ENCODE measurements around the gene TNS3.

The TNS3 gene

GRCh38 chr7:47465191-47465590 lies 116.7 kb downstream of the TNS3 start:
- no peak for DNase-seq

GRCh38 chr7:47464266-47464665 lies 117.6 kb downstream of the TNS3 start:
- no peak for DNase-seq

- DNase-seq: no peak
Observed at GRCh38 chr7:47461746-47462145, 120.2 kb downstream of the TNS3 start.

- no peak for DNase-seq
Observed at GRCh38 chr7:47461161-47461560, 120.8 kb downstream of the TNS3 start.

- peak; percentile 96 for DNase-seq
Observed at GRCh38 chr7:47460251-47460989, 121.5 kb downstream of the TNS3 start.

- no peak for DNase-seq
Observed at GRCh38 chr7:47458486-47458885, 123.4 kb downstream of the TNS3 start.

GRCh38 chr7:47458057-47458456 lies 123.9 kb downstream of the TNS3 start:
- peak; percentile 84 for DNase-seq

GRCh38 chr7:47456210-47456955 lies 125.5 kb downstream of the TNS3 start:
- DNase-seq: no peak

- no peak for DNase-seq
Observed at GRCh38 chr7:47455872-47456185, 126.1 kb downstream of the TNS3 start.

GRCh38 chr7:47454974-47455871 lies 126.7 kb downstream of the TNS3 start:
- DNase-seq: no peak

GRCh38 chr7:47454069-47454973 lies 127.6 kb downstream of the TNS3 start:
- DNase-seq: no peak

- DNase-seq: no peak
Observed at GRCh38 chr7:47453093-47454061, 128.5 kb downstream of the TNS3 start.

GRCh38 chr7:47452715-47453092 lies 129.2 kb downstream of the TNS3 start:
- DNase-seq: peak; percentile 21

- peak; percentile 35 for DNase-seq
Observed at GRCh38 chr7:47452295-47452694, 129.6 kb downstream of the TNS3 start.

GRCh38 chr7:47451851-47452205 lies 130.1 kb downstream of the TNS3 start:
- DNase-seq: no peak

- no peak for DNase-seq
Observed at GRCh38 chr7:47449810-47450590, 131.9 kb downstream of the TNS3 start.

GRCh38 chr7:47448971-47449370 lies 132.9 kb downstream of the TNS3 start:
- no peak for DNase-seq

- no peak for DNase-seq
Observed at GRCh38 chr7:47447621-47448349, 134.1 kb downstream of the TNS3 start.

- DNase-seq: no peak
Observed at GRCh38 chr7:47446871-47447466, 134.9 kb downstream of the TNS3 start.
